Measurements from ENCODE around the gene SRP54.
"Not testable (repeated sequence)": the region's sequence is repeated elsewhere in the genome, so short reads cannot be mapped to it uniquely, and the experiment has no call there.

The SRP54 gene

DNA sequence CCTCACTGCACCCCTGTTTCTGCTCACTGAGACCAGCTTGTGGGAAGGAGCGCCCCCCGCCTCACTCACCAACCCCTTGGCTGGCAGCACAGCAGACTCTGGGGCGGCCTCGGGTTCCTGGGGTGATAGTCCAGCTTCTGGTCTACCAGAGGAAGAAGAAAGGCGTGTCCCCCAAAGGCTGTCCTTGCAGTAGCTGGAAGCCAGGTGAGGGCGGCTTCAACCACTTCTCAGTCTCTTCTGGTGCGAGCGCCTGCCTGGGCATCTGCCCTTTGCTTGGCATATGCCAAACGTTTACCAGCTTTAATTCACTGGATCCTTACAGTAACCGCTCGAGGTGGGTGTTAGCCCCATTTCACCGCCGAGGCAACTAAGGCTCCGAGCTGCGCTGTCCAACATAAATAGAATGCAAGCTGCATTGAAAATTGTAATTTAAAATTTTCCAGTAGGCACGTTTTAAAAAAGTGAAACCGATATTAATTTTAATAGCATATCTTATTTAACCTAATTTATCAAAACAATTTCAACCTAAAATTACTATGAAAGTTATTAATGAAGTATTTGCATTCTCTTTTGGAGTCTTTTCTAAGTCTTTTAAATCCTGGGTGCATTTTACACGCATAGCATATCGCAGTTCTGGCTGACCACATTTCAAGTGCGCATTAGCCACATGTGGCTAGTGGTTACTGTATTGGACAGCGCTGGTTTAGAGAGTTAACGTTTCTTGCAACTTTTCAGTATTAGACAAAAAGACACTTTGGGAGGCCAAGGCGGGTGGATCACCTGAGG lies 64.2 kb downstream of the SRP54 start:
- peak; percentile 19 for DNase-seq (ENCODE audit: low read depth)

DNA sequence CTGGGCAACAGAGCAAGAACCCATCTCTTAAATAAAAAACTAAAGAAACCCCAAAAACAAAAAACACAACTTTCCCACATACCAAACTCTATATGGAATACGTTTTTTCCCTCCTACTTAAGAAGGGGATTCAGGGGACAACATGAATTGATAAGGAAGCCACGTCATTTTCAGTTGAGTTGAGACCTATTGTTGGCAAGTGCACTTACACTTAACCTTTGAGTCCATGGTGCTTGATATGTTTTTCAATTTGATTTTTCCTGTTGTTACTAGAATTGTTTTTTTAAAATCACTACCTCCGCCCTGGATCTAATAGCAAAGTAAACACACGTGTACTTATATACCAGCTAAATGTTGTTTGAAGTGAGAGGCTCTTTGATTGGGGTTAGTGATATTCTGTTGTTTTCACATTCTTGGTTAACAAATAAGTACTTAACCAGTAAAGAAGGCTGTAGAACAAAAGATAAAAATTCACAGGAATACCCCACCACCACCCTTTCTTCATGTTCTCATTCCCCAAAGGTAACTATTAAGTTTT lies 65.3 kb downstream of the SRP54 start:
- DNase-seq (ENCODE audit: low read depth): no peak

- DNase-seq (ENCODE audit: low read depth): peak; percentile 16
Observed at GRCh38 chr14:35050652-35051051, 67.9 kb downstream of the SRP54 start.

- DNase-seq (ENCODE audit: low read depth): no peak
Observed at GRCh38 chr14:35051796-35052195, 69.0 kb downstream of the SRP54 start.

DNA sequence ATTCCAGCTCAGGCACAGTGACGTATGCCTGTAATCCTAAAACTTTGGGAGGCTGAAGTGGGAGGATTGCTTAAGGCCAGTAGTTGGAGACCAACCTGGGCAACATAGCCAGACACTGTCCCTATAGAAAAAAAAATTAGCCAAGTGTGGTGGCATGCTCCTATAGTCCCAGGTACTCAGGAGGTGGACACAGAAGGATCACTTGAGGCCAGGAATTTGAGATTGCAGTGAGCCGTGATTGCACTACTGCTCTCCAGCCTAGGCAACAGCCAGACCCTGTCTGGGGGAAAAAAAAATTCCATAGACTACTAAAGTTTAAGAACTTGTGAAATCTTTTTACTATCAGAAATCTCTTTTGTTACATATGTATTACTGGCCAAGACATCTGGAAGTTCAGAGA lies 69.8 kb downstream of the SRP54 start:
- no peak for DNase-seq (ENCODE audit: low read depth)

- not testable (repeated sequence) for DNase-seq (ENCODE audit: low read depth)
Observed at GRCh38 chr14:35061113-35061791, 78.5 kb downstream of the SRP54 start.

DNA sequence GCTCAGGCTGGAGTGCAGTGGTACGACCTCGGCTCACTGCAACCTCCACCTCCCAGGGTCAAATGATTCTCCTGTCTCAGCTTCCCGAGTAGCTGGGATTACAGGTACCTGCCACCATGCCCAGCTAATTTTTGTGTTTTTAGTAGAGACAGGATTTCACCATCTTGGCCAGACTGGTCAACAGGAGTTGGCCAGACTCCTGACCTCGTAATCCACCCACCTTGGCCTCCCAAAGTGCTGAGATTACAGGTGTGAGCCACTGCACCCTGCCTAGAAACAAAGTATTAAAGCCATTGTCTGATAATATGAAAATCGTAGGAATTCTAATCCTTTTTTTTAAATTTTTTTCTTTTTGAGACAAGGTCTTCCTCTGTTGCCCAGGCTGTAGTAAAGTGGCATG lies 82.9 kb downstream of the SRP54 start:
- DNase-seq (ENCODE audit: low read depth): not testable (repeated sequence)

GRCh38 chr14:35068238-35069012 lies 85.6 kb downstream of the SRP54 start:
- DNase-seq (ENCODE audit: low read depth): no peak

- no peak for DNase-seq (ENCODE audit: low read depth)
Observed at GRCh38 chr14:35072226-35072625, 89.4 kb downstream of the SRP54 start.

DNA sequence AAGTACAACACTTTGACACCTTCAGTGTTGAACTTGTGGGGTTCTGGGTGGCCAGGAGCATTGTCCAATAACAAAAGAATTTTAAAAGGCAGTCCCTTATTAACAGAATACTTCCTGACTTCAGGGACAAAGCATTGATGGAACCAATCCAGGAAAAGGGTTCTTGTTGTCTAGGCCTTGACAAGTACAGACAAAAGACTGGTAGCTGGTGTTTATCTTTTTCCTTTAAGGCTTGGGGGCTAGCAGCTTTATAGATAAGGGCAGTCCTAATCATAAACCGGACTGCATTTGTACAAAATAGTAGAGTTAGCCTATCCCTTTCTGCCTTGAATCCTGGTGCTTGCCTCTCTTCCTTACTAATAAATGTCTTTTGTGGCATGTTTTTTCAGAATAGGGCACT lies 90.7 kb downstream of the SRP54 start:
- no peak for DNase-seq (ENCODE audit: low read depth)

- DNase-seq (ENCODE audit: low read depth): no peak
Observed at GRCh38 chr14:35078082-35078481, 95.3 kb downstream of the SRP54 start.

Data from HS-5 (cell line).